HEK293 (cell line): ENCODE data around the gene AXL.

Experiments
- ZNF24 ChIP-seq: fragments of 450-650 bp; formaldehyde crosslinking; IDR thresholded peaks from 2 replicates; pipeline ENCODE4 v1.5.1; 2016; ENCODE audit warnings: missing biosample characterization, missing genetic modification characterization
- ZNF571 ChIP-seq: fragments of 450-650 bp; formaldehyde crosslinking; IDR thresholded peaks from 2 replicates; pipeline ENCODE4 v1.5.0; 2017; ENCODE audit warnings: missing biosample characterization, missing genetic modification characterization
- ZNF777 ChIP-seq: fragments of 450-650 bp; formaldehyde crosslinking; IDR thresholded peaks from 2 replicates; pipeline ENCODE4 v1.5.1; 2017; ENCODE audit warnings: missing biosample characterization, missing genetic modification characterization, borderline replicate concordance
- TF ChIP-seq, protein P1 (sequence below): fragments of 450-650 bp; formaldehyde crosslinking; IDR thresholded peaks from 2 replicates; pipeline ENCODE4 v1.5.1; 2016; ENCODE audit warnings: missing biosample characterization, missing genetic modification characterization

DNA sequence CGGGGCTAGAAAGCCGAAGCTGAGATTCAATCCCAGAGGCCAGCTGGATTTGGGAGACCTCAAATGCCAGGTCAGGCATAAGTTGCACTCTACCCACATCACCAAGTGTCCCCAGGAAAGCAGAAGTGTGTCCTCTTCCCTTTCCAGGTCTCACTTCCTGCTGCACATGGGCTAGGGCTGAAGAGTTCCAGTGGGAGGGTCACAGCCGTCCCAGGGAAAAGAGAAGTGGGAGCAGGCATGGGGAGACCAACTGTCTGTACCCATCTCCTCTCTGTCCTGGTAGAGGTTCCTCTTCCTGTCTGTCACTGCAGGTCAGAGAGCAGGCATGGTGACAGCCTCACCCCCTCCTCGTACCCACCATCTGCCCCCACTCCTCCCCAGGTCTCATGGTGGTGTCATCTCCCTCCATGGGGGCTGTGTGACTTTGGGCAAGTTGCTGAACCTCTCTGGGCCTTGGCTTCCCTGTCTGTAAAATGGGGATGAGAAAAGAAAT is 14.8 kb downstream of the AXL start:
- TF ChIP-seq ZNF571 (tag by site-specific recombination) (no peak), ZNF24 (tag by site-specific recombination) (no peak), ZNF777 (tag by site-specific recombination) (no peak)
- TF ChIP-seq, protein P1, sequence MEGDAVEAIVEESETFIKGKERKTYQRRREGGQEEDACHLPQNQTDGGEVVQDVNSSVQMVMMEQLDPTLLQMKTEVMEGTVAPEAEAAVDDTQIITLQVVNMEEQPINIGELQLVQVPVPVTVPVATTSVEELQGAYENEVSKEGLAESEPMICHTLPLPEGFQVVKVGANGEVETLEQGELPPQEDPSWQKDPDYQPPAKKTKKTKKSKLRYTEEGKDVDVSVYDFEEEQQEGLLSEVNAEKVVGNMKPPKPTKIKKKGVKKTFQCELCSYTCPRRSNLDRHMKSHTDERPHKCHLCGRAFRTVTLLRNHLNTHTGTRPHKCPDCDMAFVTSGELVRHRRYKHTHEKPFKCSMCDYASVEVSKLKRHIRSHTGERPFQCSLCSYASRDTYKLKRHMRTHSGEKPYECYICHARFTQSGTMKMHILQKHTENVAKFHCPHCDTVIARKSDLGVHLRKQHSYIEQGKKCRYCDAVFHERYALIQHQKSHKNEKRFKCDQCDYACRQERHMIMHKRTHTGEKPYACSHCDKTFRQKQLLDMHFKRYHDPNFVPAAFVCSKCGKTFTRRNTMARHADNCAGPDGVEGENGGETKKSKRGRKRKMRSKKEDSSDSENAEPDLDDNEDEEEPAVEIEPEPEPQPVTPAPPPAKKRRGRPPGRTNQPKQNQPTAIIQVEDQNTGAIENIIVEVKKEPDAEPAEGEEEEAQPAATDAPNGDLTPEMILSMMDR = no peak
